Measurements from ENCODE around the gene METTL9.
"Not testable (repeated sequence)": the region's sequence is repeated elsewhere in the genome, so short reads cannot be mapped to it uniquely, and the experiment has no call there.

- TF ChIP-seq EP300, CTCF (IDR thresholded peaks at IDR 0.05): not testable (repeated sequence)
Measured at GRCh38 chr16:21631376-21631775, 32.0 kb downstream of the METTL9 start.

All from ovary (tissue), 3 donors.